HG02798 (cell line): ENCODE results near the gene PLXND1.
"Not testable (repeated sequence)": the region's sequence is repeated elsewhere in the genome, so short reads cannot be mapped to it uniquely, and the experiment has no call there.

Source experiments
- ATAC-seq: cut with Tn5 transposase; IDR thresholded peaks from one replicate; pipeline ENCODE4 v1.9.1; 2021; ENCODE audit warnings: mild to moderate bottlenecking; ENCODE audit not compliant: unreplicated experiment, poor library complexity

Gene PLXND1

DNA sequence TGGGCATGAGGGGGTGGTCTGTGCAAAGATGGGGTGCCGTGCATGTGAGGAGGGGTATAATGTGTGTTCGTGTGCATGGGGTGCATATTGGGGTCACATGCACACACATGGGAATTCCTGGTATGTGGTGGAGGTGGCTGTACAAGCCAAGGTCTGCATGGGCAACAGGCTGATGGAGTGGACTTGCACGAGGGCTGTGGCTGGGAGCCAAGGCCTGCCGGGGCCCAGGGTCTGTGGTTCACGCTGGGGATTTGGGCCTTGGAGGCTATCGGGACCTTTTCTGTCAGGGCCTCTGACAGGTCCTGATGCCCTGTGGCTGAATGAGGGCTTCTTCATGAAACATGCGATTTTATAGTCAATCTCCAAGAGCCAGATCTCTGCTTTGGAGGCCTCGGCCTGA, 9.8 kb upstream of the PLXND1 start:
- no peak for ATAC-seq

DNA sequence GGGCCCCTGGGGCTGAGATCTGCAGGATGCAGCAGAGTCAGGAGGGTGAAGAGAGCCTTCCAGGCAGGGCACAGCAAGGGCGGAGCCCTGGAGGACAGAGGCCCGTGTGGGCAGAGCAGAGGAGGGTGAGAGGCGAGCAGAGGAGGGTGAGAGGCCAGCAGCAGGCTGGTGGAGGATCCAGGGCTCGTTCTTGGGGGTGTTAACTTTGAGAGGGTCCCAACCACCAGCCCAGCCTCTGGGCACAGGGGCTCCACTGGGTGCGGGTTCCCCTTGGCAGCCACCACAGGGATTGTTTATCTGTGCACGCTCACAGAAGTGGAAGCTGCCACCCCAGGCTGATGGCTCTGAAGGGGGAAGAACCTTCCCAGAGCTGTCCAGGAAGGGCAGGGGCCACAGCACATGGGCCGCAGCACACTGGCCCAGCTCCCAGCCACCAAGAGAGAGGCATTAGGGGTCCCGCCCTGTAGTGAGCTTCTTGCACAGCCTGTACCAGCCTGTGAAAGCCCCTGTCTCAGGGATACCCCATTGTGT, 9.3 kb upstream of the PLXND1 start:
- ATAC-seq = no peak

DNA sequence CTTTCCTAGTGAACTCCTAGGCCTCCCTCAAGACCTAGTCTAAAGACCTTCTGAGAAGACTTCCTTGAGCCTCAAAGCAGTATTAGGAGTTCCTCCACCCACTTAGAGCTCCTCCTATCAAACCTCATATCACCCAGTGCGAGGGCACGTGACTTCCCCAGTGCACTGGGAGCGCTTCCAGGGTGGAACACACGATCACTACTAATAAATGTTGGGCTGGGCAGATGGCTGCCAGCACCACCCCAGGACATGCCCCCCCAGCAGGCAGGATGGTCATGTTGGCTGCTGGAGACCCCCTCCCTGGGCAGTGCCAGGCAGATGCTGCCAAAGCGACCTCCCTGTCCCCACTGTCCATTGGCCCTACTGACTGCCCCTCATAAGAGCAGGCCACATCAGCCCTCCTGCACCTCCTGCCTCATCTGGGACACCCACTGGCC, 8.5 kb upstream of the PLXND1 start:
- no peak for ATAC-seq

DNA sequence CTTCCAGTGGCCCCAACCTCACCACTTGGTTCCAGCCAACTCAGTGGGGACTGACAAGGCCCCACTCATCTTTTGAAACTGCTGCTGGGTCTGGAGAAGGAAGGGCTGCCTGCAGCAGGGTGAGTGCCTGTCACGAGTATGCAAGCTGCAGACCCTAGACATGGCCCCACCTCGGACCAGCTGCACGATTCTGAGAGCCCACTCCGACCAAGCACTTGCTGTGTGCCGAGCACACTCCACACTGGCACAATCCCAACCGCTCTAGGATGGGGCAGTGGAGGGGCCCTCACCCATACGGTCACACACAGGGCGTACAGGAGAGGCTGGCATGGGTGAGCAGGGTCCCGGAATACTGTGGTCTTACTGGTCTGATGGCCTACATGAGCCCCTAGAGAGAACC, 8.0 kb upstream of the PLXND1 start:
- no peak for ATAC-seq

DNA sequence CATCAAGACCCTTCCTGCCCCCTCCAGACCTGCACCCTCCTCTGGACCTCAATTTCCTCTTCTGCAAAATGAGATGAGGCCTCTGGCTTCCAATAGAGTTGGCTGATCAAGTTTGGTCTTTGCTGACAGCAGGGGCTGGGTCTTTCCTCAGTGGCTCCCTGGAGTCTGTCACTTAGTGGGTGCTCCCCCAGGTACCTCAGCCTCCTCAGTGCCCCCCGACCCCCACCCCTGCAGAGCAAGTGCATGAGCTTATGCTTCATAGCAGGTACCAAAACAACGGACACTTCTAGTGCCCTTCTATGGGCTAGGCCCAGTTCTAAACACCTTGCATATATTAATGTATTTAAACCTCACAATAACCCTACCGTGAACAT, 6.9 kb upstream of the PLXND1 start:
- ATAC-seq = no peak

DNA sequence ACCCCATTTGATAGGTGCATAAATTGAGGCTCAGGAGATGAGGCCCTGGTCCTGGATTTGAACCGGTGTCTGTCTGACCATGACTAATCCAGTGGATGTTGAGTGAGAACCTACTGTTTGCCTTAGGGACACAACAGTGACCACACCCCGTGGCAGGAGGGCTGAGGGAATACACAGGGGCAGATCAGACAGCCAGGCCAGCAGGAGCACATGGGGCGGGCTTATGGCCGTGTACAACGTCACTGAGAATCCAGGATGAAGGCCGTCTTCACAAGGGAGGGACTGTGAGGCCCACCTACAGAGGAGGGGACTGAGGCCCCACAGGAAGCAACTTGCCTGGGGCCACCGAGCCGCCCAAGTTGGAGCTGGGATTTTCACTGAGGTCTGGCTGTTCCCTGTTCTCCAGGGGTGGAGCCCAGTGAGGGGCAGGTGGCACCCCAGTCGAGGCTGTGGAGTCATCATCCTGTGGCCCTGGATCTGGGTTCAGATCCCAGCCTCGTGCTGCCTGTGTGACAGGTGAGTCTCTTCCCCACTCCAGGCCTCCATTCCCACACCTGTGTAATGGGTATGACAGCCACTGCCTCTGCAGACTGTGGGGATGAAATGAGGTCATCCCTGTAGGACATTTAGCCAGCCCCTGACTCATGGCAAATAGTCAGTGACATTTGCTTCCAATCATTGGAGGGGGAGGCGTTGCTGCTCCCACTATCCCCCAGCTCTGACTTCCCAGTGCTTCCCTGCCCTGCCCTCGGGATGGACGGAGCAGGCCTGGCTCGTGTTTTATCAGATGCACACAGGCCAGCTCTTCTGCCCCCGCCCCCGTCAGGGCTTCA, 6.3 kb upstream of the PLXND1 start:
- no peak for ATAC-seq

DNA sequence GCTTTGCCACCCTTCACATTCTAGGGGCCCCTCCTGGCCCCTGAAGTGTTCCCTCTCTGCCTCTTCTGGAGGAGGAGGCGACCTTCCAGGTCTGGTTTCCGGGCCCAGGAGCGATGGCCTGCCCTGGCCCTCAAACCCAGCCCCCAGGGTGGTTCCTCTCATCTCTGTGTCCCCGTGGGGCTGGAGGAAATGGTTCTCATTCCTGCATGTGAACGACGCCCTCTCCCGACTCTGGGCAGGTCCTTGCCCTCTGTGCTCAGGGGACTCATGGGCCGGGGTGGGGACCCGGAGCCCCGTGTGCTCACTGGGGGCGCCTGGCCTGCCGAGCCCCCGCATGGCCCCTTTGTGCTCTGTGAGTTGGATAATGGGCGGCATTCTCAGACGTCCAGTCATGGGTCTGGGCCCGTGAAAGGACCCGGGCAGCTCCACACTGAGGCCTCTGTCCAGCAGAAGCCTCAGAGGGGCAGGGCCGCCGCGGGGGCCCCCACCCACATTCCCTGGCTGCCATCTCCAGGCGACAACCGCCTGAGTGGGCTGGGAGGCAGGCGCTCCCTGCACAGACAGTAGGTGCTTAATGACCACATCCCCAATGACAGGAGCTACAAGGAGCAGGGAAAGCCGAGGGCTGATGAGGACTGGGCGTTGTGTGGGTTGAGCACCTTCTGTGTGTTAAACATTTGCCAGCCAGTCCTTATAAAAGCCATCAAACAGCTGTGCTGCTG, 5.5 kb upstream of the PLXND1 start:
- ATAC-seq = no peak

DNA sequence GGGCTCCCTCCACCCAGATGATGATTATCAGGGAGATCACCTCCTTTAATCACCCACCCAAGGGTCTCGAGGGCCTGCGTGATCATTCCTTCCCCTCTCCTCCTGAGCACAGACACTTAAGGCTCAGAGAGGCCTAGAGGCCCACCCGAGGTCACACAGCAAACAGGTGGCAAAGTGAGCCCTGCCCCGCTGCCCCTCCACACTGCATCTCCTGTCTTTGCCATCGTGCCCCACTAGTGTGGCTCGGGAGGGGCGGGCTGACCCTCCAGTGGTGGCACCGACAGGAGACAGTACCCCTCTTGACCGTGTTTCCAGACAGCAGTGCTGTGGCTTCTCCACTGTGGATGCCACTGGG, 4.9 kb upstream of the PLXND1 start:
- ATAC-seq = no peak

DNA sequence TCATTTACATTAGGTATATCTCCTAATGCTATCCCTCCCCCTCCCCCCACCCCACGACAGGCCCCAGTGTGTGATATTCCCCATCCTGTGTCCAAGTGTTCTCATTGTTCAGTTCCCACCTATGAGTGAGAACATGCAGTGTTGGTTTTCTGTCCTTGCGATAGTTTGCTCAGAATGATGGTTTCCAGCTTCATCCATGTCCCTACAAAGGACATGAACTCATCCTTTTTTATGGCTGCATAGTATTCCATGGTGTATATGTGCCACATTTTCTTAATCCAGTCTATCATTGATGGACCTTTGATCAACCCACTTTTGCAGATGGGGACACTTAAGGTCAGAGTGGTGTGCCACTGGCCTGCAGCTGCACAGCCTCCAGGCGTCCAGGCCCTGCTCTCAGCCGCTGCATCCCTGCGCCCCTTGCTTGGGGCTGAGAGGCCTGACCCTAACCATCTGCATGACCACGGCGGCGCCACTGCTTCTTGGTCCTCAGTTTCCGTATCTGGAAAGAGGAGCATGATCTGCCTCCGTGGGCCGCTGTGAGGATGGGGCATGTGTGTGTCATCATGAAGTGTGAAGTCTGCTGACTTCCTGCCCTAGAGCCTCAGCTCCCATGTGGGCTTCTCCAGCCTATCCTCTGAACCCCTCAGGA, 4.4 kb upstream of the PLXND1 start:
- ATAC-seq = not testable (repeated sequence)

DNA sequence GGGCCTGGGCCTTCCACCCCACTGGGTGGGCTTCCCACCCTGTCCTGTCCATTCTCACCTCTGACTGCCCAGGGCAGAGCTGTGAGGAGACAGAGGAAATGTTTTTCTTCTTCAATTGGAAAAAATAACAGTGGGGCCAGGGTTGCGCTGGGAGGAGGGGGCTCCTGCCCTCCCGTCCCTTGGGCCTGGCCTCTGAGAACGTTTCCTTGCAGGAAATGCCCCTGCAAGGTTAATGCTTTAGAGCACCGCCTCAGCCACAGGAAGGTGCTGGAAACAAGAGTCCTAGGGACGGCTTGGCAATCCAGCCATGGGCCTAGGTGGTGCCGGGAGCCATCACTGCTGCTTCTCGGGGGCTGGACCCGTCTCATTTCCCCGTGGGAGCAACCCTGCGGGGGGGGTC, 3.8 kb upstream of the PLXND1 start:
- no peak for ATAC-seq

DNA sequence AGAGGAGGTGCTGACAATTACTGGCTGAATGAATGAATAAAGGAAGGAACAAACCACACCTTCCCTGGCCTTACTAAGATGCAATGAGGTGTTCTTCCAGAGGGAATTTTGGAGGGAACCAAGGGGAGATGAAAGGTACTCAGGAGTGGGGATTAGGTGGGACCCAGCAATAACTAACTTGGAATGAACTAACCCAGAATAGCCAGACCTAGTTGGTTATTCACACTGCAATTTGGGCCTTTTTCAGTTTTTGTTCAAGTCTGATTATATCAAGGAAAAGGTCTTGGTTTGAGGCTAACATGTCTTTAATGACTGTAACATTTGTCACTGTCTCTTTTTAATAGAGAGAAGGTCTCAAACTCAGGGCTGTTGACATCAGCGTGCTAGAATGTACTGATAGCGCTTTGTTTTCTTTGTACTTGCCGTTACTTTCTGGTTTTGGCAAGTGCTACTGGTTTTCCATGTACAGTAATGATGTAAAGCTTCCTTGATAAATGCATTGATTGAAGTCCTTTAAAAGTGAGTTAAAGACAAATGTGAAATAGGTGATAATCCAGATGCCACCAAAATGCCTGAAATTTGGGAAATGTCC, 3.2 kb upstream of the PLXND1 start:
- ATAC-seq = no peak

DNA sequence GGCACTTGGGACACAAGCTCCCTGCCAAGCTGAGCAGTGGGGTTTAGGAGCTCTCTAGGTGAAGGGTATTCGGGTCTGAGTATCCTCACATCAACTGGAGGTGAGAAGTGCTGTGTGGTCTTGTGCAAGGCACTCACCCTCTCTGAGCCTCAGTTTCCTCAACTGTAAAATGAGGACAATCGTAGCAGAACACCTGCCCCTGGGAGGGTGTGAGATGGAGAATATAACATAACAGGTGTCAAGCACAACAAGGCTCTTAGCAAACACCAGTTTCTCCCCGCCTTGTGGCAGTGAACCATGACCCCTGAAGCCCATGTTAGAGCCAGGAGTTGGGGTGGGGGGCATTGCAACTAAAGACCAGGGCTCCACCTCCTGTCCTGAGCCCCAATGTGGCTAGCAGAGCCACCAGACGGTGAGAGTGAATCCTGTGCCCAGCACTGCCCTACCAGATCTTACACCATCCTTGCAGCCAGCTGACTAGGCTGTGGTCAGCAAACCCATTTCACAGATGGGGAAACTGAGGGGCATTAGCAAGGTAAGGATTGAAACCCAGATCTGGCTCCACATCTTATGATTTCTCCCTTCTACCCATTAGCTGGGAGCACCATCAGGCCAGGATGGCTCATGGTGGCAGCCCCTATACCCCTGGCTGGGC, 2.6 kb upstream of the PLXND1 start:
- ATAC-seq = no peak

DNA sequence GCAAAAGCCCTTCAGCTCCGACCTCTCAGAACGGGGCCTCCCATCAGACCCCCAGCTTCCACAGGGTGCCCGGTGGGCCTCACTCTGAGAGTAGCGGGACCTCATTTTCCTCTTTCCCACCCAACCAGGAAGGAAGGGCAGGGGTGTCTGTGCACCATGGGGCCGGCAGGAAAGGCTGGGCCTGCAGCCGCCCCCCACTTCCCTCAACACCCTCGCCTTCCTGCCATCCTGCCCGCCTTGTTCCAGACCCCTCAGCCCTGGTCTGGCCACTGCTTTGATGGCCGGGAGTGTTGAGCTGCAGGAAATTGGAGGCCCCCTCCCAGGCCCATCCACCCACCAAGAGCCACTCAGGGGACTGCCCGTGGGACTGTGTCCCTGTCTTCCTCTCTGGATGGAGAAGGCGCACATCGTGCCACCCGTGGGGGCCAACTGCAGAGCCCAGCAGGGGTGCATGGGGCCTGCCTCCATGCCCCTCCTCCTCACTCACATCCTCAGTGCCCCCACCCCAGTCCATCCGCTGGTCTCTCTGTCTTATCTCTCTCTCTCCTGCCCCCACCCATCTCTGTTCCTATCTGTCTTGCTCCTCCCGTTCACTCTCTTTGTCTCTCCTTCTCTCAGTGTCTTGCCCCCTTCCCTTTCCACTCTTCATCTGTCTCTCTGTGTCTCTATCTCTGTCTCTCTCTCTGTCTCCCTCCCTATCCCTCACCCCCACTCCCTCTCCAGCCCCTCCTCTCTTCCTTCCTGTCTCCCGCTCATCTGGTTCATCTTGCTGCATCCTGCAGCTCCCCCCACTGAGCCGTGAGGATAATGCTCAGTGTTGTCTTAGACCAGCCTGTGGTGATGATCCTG, 1.8 kb upstream of the PLXND1 start:
- no peak for ATAC-seq

DNA sequence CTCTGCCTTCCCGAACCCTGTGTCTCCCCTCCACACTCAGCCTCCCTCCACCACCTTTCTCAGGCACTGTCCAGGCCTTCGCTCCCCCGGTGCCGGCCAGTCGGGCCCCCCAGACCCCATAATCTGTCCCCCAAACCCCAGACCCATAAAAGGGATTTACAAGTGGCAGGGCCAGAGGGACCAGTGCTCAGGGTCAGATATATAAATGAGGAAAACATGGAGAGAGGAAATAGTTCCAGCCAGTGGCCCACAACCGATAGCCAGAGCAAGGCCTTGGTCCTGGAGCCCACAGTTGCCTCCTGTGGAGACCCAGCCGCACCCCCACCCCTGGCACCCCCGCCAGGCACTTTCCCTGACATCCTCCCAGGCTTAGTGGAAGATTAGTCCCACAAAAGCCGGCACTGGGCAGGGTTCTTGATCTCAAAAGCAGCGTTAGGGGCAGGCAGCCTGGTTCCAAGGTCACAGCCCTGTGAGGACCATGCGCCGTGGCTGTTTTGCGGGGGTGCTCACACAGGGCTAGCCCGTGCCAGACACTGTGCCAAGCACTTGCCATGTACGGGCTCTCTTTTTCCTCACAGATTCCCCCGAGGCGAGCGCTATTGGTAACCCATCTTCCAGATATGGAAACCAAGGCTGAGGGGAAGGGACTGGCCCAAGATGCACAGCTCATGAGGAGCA, 1.1 kb upstream of the PLXND1 start:
- no peak for ATAC-seq

DNA sequence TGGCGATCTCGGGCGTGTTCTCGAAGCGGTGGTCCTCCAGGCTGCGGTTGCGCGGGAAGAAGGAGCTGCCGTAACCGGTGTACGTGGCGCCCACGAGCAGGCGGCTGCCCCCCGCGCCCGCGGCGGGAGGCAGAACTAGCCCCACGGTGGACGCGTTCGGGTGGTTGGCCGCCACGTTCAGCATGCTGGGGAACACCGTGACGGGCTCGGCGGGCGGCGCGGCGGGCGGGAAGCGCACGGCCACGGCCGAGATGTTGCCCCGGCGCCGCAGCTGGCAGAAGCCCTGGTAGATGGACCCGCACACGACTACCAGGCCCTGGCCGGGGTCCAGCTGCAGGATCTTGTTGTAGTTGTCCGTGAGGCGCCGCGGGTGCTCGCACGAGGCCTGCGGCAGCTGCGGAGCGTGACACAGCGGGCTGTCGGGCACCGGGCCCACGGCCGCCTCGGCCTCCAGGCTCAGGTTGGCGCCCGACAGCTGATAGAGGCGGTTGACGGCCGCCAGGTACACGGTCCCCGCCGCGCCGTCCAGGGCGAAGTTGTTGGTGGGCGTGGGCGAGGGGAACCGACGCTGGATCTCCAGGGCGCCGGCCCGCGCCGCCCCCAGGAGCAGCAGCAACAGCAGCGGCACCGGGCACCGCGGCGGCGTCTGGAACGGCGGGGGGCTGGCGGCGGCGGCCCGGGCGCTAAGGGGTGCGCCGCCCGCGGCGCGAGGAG, 397 bp downstream of the PLXND1 start:
- no peak for ATAC-seq

DNA sequence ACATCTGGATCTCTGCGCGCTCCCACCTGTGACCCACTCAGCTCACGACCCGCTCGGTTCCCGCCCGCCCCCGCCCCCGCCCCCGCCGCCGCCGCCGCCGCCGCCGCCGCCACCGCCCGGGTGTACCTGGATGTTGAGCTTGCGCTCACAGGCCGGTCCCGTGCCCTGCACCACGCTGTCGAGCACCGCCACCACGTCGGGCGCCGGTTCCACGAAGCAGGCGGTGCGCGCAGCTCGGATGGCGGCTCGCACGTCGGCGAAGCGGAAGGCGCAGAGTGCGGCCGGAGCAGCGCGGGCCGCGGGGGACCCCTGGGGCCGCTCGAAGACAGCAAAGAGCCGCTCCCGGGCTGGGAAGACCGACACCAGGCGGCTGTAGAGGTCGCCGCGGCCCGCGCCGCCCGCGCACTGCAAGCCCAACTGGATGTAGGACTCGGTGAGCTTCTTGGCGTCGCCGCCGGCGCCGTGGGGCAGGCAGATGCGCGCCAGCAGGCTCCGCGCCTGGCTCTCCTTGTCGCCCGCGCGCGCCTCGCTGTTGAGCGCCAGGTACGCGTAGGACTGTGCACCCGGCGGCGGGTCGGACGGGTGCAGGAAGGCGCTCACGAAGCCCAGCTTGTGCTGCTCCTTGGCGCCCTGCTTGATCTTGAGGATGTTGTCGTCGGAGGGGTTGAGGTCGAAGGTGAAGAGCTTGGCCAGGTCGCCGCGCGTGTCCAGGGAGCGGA, 1.1 kb downstream of the PLXND1 start:
- ATAC-seq = no peak

DNA sequence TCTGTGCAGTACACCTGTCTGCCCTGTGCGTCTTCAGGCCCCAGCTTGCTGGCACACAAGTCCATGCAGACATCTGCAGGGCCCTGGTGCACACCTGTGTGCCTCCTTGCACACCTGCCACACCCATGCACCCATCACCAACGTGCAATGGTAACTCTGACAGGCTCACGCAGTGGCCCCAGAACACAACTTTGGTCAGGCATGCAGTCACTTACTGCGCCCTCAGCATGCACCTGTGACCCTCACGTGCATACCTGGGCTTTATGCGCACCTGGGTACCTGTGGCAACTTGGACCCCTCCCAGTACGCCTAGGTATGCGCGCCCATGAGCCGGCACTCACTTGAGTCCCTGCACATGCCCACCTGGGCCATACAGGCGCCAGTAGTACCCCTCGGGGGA, 1.7 kb downstream of the PLXND1 start:
- no peak for ATAC-seq
